GM18907 (cell line): ENCODE results near the gene INVS.

Source experiments
- ATAC-seq: cut with Tn5 transposase; IDR thresholded peaks from one replicate; pipeline ENCODE4 v1.9.1; 2021; ENCODE audit warnings: mild to moderate bottlenecking, moderate library complexity; ENCODE audit not compliant: unreplicated experiment

Gene INVS

GRCh38 chr9:100267211-100267610 lies 168.2 kb downstream of the INVS start:
- no peak for ATAC-seq

- ATAC-seq = no peak
These were observed 169.2 kb downstream of the INVS start for GRCh38 chr9:100268271-100268670.

GRCh38 chr9:100269656-100270055 lies 170.6 kb downstream of the INVS start:
- no peak for ATAC-seq

DNA sequence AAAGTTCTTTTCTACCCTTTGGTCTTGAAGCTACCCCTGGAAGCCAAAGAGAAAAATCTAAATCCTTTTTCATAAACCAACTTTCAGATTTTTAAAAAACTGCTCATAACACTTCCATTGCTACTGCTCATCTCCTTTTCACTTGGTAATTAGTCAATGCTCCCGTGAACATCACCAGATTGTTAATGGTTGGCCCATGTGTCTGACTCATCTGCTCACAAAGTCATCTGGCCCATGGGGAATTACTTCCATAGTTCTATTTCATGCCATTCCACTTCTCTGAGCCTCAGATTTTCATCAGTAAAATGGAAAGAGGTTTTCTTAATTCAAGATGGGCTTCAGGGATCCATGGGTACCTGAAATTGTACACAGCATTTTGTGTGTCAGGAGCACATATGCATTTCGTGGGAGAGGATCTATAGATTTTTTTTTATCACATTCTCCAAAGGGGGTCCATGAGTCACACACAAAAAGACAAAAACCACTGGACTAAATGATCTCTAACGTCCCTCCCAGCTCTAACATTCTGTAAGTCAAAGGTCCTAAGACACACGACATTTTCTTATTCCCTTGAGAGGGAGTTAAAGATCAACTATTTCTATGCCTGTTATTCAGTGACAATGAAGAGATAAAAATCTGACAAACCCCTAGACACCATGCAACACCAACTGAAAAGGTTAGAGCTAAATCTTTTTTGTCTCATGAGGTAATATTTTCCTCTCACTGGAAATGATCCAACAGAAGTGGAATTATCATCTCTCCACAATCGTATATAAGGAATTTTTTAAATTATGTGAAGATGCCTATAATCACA lies 178.3 kb downstream of the INVS start:
- no peak for ATAC-seq

GRCh38 chr9:100281066-100281465 lies 182.0 kb downstream of the INVS start:
- ATAC-seq = no peak

GRCh38 chr9:100281676-100282387 lies 182.8 kb downstream of the INVS start:
- no peak for ATAC-seq

DNA sequence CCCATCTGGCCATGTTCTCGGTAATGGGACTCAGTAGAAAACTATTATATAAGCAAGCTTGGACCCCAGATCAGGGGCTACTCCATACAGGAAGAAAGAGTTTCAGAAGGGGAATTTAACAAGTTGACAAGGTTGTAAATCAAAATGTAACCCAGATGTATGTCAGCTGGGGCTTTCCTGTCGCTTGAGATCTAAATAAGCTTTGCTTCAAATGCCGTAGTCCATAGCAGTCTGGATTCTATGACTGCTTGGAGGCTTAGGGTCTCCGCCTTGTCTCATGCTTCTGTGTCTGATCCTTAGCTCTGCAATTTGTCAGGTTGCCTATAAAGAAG lies 183.3 kb downstream of the INVS start:
- no peak for ATAC-seq

GRCh38 chr9:100284247-100284646 lies 185.2 kb downstream of the INVS start:
- ATAC-seq = no peak

- no peak for ATAC-seq
These were observed 186.0 kb downstream of the INVS start for GRCh38 chr9:100285080-100285479.

- no peak for ATAC-seq
These were observed 186.6 kb downstream of the INVS start for GRCh38 chr9:100285601-100286000.

GRCh38 chr9:100286257-100286656 lies 187.2 kb downstream of the INVS start:
- ATAC-seq = no peak

DNA sequence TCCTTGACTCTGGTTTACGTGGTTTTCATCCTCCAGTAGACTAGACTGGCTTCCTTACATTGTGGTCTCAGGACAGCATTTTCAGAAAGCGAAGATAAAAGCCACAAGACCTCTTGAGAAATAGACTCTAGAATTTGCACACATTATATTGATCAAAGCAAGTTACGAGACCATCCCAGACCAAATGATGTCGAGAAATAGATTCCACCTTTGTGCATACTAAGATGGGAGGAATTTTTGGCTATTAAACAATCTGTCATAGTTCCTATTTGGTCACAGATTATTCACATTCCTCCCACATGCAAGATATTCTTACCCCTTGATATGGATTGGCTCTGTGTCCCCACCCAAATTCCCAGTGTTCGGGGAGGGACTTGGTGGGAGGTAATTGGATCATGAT lies 188.1 kb downstream of the INVS start:
- ATAC-seq = no peak

DNA sequence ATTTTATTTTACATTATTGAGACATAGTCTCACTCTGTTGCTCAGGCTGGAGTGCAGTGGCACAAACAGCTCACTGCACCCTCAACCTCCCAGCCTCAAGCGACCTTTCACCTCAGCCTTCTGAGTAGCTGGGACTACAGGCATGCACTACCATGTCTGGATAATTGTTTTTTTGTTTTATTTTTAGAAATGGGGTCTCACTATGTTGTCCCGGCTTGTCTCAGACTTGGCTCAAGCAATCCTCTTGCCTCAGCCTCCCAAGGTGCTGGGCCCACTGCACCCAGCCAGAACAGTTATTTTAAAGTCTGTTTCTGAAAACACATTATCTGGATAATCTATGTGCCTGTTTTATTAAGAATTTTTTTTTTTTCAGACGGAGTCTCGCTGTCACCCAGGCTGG lies 191.7 kb downstream of the INVS start:
- no peak for ATAC-seq

DNA sequence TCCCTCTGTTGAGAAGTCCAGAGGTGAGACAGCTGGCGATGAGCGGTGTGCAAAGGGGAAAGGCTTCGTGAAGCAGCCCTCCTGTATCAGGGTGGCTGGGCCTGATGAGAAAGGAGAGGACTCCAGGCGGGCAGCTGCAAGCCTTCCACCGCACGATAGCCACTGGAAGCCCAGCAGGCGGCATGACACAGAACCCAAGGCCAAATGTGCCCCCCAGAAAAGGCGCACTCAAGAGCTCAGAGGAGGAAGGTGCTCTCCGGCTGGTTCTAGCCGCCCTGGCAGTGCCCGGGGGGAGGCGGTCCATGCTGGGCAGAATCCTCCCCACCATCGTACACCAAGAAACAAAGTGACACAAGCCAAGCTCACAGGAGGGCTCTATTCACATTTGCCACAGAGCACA lies 193.4 kb downstream of the INVS start:
- no peak for ATAC-seq

- ATAC-seq = no peak
These were observed 195.3 kb downstream of the INVS start for GRCh38 chr9:100294341-100294740.

GRCh38 chr9:100294806-100295205 lies 195.8 kb downstream of the INVS start:
- no peak for ATAC-seq

DNA sequence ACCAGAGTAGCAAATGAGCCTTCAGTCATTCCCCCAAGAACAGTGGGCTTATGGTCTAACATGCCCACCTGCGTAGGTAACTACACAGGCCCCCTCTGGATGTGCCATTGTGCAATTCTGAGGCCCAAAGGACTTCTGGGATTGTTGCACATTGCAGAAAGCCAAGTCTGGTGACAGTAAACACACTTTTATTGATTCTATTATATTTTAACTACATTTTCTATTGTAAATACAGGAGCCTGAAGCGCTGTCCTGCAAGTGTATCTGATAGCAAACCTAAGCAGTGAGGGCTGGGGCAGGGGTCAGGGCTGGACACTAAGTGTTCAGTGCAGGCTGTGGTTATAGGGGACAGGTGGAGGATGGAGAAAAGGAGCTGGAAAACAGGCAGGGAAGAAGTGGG lies 196.2 kb downstream of the INVS start:
- no peak for ATAC-seq

GRCh38 chr9:100296407-100296806 lies 197.4 kb downstream of the INVS start:
- ATAC-seq = no peak

- ATAC-seq = no peak
These were observed 199.3 kb downstream of the INVS start for GRCh38 chr9:100298378-100298777.

GRCh38 chr9:100303747-100304146 lies 204.7 kb downstream of the INVS start:
- no peak for ATAC-seq

GRCh38 chr9:100306283-100306682 lies 207.2 kb downstream of the INVS start:
- no peak for ATAC-seq

DNA sequence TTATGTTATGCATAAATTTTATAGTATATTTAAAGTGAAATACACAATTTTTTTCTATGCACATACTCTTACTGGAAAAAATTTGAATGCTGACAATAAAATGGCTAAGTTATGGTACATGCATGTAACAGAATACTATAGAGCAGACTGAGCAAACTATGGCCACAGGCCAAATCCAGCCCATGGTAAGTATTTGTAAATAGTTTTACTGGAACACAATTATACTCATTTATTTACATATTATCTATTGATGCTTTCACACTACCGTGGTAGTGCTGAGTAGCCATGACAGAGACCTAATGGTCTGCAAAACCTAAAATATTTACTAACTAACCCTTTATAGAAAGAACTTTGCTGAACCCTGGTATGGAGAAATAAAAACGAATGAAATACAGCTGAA lies 208.0 kb downstream of the INVS start:
- no peak for ATAC-seq
